ENCODE measurements around the gene NLK.
"Not testable (repeated sequence)": the region's sequence is repeated elsewhere in the genome, so short reads cannot be mapped to it uniquely, and the experiment has no call there.

The NLK gene

DNA sequence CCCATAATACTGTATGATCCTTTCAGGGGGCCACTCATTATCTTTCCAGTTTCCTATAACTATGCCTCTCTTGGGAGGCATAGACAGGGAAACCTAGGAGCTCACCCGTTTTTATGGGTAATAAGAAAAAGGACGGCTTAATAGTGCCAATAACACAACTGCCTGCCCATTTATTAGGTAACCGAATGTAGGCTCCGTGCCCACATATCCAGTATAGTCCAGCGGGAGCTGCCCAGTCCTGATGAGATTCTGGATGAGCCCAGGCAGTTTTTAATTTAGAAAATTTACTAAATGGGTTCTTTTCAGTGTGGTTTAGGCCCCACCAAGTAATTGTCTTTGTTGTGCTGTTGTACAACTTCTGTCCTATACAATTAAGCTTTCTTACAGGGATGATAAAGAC, 189.1 kb downstream of the NLK start:
- not testable (repeated sequence) for H3K23ac ChIP-seq (ENCODE audit: low read depth, low read length, poor library complexity); H4K91ac ChIP-seq (ENCODE audit: low read depth, low read length, poor library complexity); H2AFZ ChIP-seq (ENCODE audit: low read length); H3K4ac ChIP-seq (ENCODE audit: low read length); H3K27ac ChIP-seq (replicated peaks; ENCODE audit: low read length); H2BK12ac ChIP-seq (ENCODE audit: low read length); H3K18ac ChIP-seq (ENCODE audit: low read length); DNase-seq (ENCODE audit: low spot score); H2AK5ac ChIP-seq (ENCODE audit: low read depth, low read length); H2BK5ac ChIP-seq (ENCODE audit: low read length); H3K79me1 ChIP-seq (ENCODE audit: low read depth, low read length); H3K4me2 ChIP-seq (ENCODE audit: insufficient read depth, low read length, poor library complexity, severe bottlenecking); H2BK15ac ChIP-seq (ENCODE audit: low read length); H3K4me3 ChIP-seq (ENCODE audit: low read length in 2 of 2); H4K8ac ChIP-seq (ENCODE audit: low read depth, low read length); H2BK120ac ChIP-seq (ENCODE audit: low read depth, low read length); H3K14ac ChIP-seq (ENCODE audit: low read length); H3K36me3 ChIP-seq (replicated peaks in 1 of 2; ENCODE audit: control insufficient read depth in 2 of 2, insufficient read depth in 2 of 2, low read length in 2 of 2); H3K9ac ChIP-seq (ENCODE audit: low read depth, low read length, poor library complexity); H3K9me3 ChIP-seq (replicated peaks in 1 of 2; ENCODE audit: control insufficient read depth in 2 of 2, insufficient read depth in 1 of 2, low read depth in 1 of 2, low read length in 2 of 2)
- Histone ChIP-seq H3K27me3 (ENCODE audit: control insufficient read depth in 3 of 3, insufficient read depth in 3 of 3, low read depth in 1 of 3, low read length in 3 of 3) (peaks cover 0 to 33% (median 0%) of the 10 kb centered on the region in 3 experiments), H3K4me1 (ENCODE audit: control insufficient read depth in 2 of 2, insufficient read depth in 1 of 2, low read depth in 1 of 2, low read length in 2 of 2) (peaks cover 11 to 13% of the 10 kb centered on the region in 2 donors)
- WGBS, 2 donors (ENCODE audit: extremely low coverage in 2 of 2, insufficient read length in 2 of 2, insufficient replicate concordance in 1 of 2), result no CpG with 5 or more reads among the region's 5 CpGs

GRCh38 chr17:28232966-28233870, 190.7 kb downstream of the NLK start:
- not testable (repeated sequence) for H3K4me1 ChIP-seq (ENCODE audit: control insufficient read depth in 2 of 2, insufficient read depth in 1 of 2, low read depth in 1 of 2, low read length in 2 of 2); H3K27ac ChIP-seq (replicated peaks; ENCODE audit: low read length); H3K4me3 ChIP-seq (ENCODE audit: low read length in 2 of 2); H3K4me2 ChIP-seq (ENCODE audit: insufficient read depth, low read length, poor library complexity, severe bottlenecking); H3K79me1 ChIP-seq (ENCODE audit: low read depth, low read length); H2BK15ac ChIP-seq (ENCODE audit: low read length); H2BK120ac ChIP-seq (ENCODE audit: low read depth, low read length); H2BK12ac ChIP-seq (ENCODE audit: low read length); H3K9me3 ChIP-seq (replicated peaks in 1 of 2; ENCODE audit: control insufficient read depth in 2 of 2, insufficient read depth in 1 of 2, low read depth in 1 of 2, low read length in 2 of 2); H3K4ac ChIP-seq (ENCODE audit: low read length); H3K14ac ChIP-seq (ENCODE audit: low read length); H3K18ac ChIP-seq (ENCODE audit: low read length); H3K36me3 ChIP-seq (replicated peaks in 1 of 2; ENCODE audit: control insufficient read depth in 2 of 2, insufficient read depth in 2 of 2, low read length in 2 of 2); H2AFZ ChIP-seq (ENCODE audit: low read length); H4K91ac ChIP-seq (ENCODE audit: low read depth, low read length, poor library complexity); H3K9ac ChIP-seq (ENCODE audit: low read depth, low read length, poor library complexity); H4K8ac ChIP-seq (ENCODE audit: low read depth, low read length); H3K23ac ChIP-seq (ENCODE audit: low read depth, low read length, poor library complexity); H2BK5ac ChIP-seq (ENCODE audit: low read length); DNase-seq (ENCODE audit: low spot score); H2AK5ac ChIP-seq (ENCODE audit: low read depth, low read length)
- peaks cover 0 to 26% (median 0%) of the 10 kb centered on the region in 3 experiments for H3K27me3 ChIP-seq (ENCODE audit: control insufficient read depth in 3 of 3, insufficient read depth in 3 of 3, low read depth in 1 of 3, low read length in 3 of 3)
- no CpG with 5 or more reads among the region's 21 CpGs for WGBS, 2 donors (ENCODE audit: extremely low coverage in 2 of 2, insufficient read length in 2 of 2, insufficient replicate concordance in 1 of 2)

- H3K23ac ChIP-seq (ENCODE audit: low read depth, low read length, poor library complexity); H2BK12ac ChIP-seq (ENCODE audit: low read length); H4K91ac ChIP-seq (ENCODE audit: low read depth, low read length, poor library complexity); H2AFZ ChIP-seq (ENCODE audit: low read length); H3K79me1 ChIP-seq (ENCODE audit: low read depth, low read length); H3K4me1 ChIP-seq (ENCODE audit: control insufficient read depth in 2 of 2, insufficient read depth in 1 of 2, low read depth in 1 of 2, low read length in 2 of 2); H2AK5ac ChIP-seq (ENCODE audit: low read depth, low read length); H3K9me3 ChIP-seq (replicated peaks in 1 of 2; ENCODE audit: control insufficient read depth in 2 of 2, insufficient read depth in 1 of 2, low read depth in 1 of 2, low read length in 2 of 2); H2BK15ac ChIP-seq (ENCODE audit: low read length); H3K4me2 ChIP-seq (ENCODE audit: insufficient read depth, low read length, poor library complexity, severe bottlenecking); H3K18ac ChIP-seq (ENCODE audit: low read length); H3K36me3 ChIP-seq (replicated peaks in 1 of 2; ENCODE audit: control insufficient read depth in 2 of 2, insufficient read depth in 2 of 2, low read length in 2 of 2); H3K27ac ChIP-seq (replicated peaks; ENCODE audit: low read length); H2BK5ac ChIP-seq (ENCODE audit: low read length); DNase-seq (ENCODE audit: low spot score); H3K4me3 ChIP-seq (ENCODE audit: low read length in 2 of 2); H2BK120ac ChIP-seq (ENCODE audit: low read depth, low read length); H3K9ac ChIP-seq (ENCODE audit: low read depth, low read length, poor library complexity); H3K14ac ChIP-seq (ENCODE audit: low read length); H4K8ac ChIP-seq (ENCODE audit: low read depth, low read length); H3K4ac ChIP-seq (ENCODE audit: low read length): not testable (repeated sequence)
- no CpG with 5 or more reads among the region's 22 CpGs for WGBS, 2 donors (ENCODE audit: extremely low coverage in 2 of 2, insufficient read length in 2 of 2, insufficient replicate concordance in 1 of 2)
- H3K27me3 ChIP-seq (ENCODE audit: control insufficient read depth in 3 of 3, insufficient read depth in 3 of 3, low read depth in 1 of 3, low read length in 3 of 3), result peaks cover 0 to 17% (median 0%) of the 10 kb centered on the region in 3 experiments
Observed at GRCh38 chr17:28233872-28234856, 191.7 kb downstream of the NLK start.
